Thyroid gland (tissue), 4 donors: Measurements from ENCODE around the gene TIGAR. TPM values are rescaled to one million over a fixed set of nuclear protein-coding genes. Genes with fewer than 3 reads are reported as not detected.

ENCODE experiments used
- DNase-seq, 2 donors: peaks; one replicate each; pipeline ENCODE4 v3.0.0-alpha.2; 2019
- H3K27ac ChIP-seq, 3 donors: fragments of 200-600 bp; sonication (generic); 1 replicate in 2 of 3; 2 replicates in 1 of 3; pipeline ENCODE4 v1.5.1; 2016 to 2019; ENCODE audit warnings: mild to moderate bottlenecking in 1 of 3, moderate library complexity in 1 of 3
- H3K27me3 ChIP-seq: fragments of 200-600 bp; sonication (generic); one replicate; pipeline ENCODE4 v1.5.1; 2019
- H3K36me3 ChIP-seq, 2 donors: fragments of 200-600 bp; sonication (generic); one replicate each; pipeline ENCODE4 v1.5.1; 2016 to 2019
- H3K4me1 ChIP-seq, 2 donors: fragments of 200-600 bp; sonication (generic); one replicate each; pipeline ENCODE4 v1.5.1; 2017 to 2019
- H3K4me3 ChIP-seq, 3 donors: fragments of 200-600 bp; sonication (generic); replicated peaks in 1 of 3; 1 replicate in 2 of 3; 2 replicates in 1 of 3; pipeline ENCODE4 v1.5.1; 2016; ENCODE audit warnings: mild to moderate bottlenecking in 1 of 3
- H3K9me3 ChIP-seq: fragments of 200-600 bp; sonication (generic); one replicate; pipeline ENCODE4 v1.5.1; 2017
- POLR2A ChIP-seq, 2 donors: fragments of 450-650 bp; IDR thresholded peaks; one replicate each; pipeline ENCODE4 v1.6.1; 2017; ENCODE audit warnings: antibody characterized with exemption in 2 of 2, mild to moderate bottlenecking in 2 of 2, moderate library complexity in 1 of 2
- WGBS, 2 donors: methylation state at CpG; one replicate each; pipeline ENCODE4 v1.1.5; 2017; 5-methylcytosine and 5-hydroxymethylcytosine counted together
- intact Hi-C: fragments of 100-400 bp; cut with DNase I; formaldehyde crosslinking; loops from one replicate; pipeline ENCODE4 v1.15.1; 2023
- total RNA-seq, 4 donors: library from RNA; depleted of rRNA; stranded (reverse); fragments of >200 nt; gene quantifications; one replicate each; pipeline ENCODE4 v1.2.3, GENCODE V29; 2016
- TF ChIP-seq, protein P1 (sequence below), 6 experiments: fragments of 200-600 bp in 3 of 6; fragments of 450-650 bp in 3 of 6; sonication (generic) in 3 of 6; IDR thresholded peaks; one replicate each; pipeline ENCODE4 v1.5.1; 2016 to 2019; ENCODE audit warnings: antibody characterized with exemption in 6 of 6, mild to moderate bottlenecking in 2 of 6, inconsistent platforms in 1 of 6, moderate library complexity in 1 of 6

TIGAR gene
- total RNA-seq, 4 donors from 2014 or later = 4.0 to 6.3 (median 5.4) TPM

DNA sequence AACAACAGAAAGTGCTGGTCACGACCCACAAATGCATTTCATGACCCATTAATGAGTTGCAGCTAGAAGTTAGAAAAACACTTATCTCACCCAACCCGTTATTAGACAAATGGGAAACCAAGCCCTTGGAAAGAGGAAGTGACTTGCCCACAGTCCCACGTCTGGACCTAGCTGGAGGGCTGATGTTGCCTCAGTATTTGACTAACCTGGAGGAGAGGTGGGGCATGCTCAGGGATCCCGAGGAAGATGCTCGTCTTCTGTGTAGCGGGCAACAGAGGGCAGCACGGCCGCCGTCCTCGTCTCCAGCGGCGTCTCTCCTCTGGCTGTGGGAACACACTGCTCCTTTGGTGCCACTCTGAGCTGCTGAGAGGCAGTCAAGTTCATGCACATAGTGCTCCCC, 34.8 kb upstream of the TIGAR start:
- peaks cover 0 to 5% of the 10 kb centered on the region in 2 donors for H3K4me1 ChIP-seq
- peaks cover 47 to 84% of the 10 kb centered on the region in 2 donors for H3K36me3 ChIP-seq
- H3K27me3 ChIP-seq = no peaks in the 10 kb centered on the region
- H3K9me3 ChIP-seq = no peaks in the 10 kb centered on the region
- intact Hi-C loops = no loop called here
- WGBS, 2 donors = 83 to 90% methylated on average over 12 of the region's 12 CpGs
- no peak for DNase-seq
- H3K27ac ChIP-seq = no peak overlapping the region
- H3K4me3 ChIP-seq = no peak overlapping the region
- TF ChIP-seq POLR2A (IDR thresholded peaks at IDR 0.05) = no peak
- TF ChIP-seq, protein P1, sequence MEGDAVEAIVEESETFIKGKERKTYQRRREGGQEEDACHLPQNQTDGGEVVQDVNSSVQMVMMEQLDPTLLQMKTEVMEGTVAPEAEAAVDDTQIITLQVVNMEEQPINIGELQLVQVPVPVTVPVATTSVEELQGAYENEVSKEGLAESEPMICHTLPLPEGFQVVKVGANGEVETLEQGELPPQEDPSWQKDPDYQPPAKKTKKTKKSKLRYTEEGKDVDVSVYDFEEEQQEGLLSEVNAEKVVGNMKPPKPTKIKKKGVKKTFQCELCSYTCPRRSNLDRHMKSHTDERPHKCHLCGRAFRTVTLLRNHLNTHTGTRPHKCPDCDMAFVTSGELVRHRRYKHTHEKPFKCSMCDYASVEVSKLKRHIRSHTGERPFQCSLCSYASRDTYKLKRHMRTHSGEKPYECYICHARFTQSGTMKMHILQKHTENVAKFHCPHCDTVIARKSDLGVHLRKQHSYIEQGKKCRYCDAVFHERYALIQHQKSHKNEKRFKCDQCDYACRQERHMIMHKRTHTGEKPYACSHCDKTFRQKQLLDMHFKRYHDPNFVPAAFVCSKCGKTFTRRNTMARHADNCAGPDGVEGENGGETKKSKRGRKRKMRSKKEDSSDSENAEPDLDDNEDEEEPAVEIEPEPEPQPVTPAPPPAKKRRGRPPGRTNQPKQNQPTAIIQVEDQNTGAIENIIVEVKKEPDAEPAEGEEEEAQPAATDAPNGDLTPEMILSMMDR (IDR thresholded peaks at IDR 0.05) = no peak

- DNase-seq = no peak
- 84 to 87% methylated on average over 13 to 14 of the region's 14 CpGs for WGBS, 2 donors
- no peak overlapping the region for H3K4me3 ChIP-seq
- intact Hi-C loops = no loop called here
- H3K9me3 ChIP-seq = no peaks in the 10 kb centered on the region
- peaks cover 51 to 80% of the 10 kb centered on the region in 2 donors for H3K36me3 ChIP-seq
- H3K27ac ChIP-seq = no peak overlapping the region
- TF ChIP-seq, protein P1 (IDR thresholded peaks at IDR 0.05) = no peak
- no peak for TF ChIP-seq POLR2A (IDR thresholded peaks at IDR 0.05)
- H3K27me3 ChIP-seq = no peaks in the 10 kb centered on the region
- H3K4me1 ChIP-seq = peaks cover 0 to 5% of the 10 kb centered on the region in 2 donors
Measured at GRCh38 chr12:4286771-4287317, 34.2 kb upstream of the TIGAR start.

DNA sequence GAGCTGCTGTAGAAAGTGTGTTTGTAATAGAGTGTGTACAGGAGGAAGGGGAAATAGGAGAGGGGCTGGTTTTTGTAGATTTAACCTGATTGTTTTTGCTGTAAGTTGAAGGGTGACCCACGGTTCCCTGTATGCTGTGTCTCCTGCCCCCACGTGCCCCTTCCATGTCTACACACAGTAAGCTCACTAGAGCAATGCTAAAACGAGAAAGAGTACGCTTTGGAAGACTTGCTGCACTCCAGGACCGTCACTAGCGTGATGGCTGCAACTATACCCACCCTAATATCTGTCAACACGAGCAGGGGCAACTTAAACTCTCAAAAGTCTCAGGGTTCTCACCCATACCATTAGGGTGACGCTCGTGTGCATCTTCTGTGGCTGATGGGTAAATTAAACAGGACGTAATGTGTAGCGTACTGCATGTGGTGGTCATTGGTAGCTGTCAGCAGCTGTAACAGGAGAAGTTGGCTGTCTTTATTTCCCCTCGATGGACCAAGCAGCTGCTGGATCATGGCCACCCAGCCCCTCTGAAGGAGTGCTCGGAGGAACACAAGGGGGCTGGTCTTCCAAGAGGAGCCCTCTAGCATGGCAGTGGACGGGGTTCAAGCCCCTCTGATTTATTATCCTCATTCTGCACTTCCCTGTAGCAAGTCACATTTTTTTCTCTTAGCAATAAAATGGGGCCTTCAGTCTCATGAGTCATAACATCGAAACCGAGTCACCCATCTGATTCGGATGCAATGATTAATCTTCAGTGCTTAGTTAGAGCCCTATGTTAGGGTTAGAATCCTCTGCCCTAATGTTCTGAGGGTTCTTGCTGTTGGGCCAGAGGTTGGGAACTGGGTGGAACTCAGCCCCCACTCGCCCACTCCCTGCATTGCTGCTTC, 33.4 kb upstream of the TIGAR start:
- intact Hi-C loops = no loop called here
- DNase-seq = no peak
- 82 to 83% methylated on average over 18 of the region's 18 CpGs for WGBS, 2 donors
- Histone ChIP-seq H3K36me3 (peaks cover 46 to 72% of the 10 kb centered on the region in 2 donors), H3K9me3 (no peaks in the 10 kb centered on the region), H3K27me3 (no peaks in the 10 kb centered on the region), H3K27ac (no peak overlapping the region), H3K4me3 (no peak overlapping the region), H3K4me1 (peaks cover 0 to 5% of the 10 kb centered on the region in 2 donors)
- TF ChIP-seq POLR2A (IDR thresholded peaks at IDR 0.05) = no peak
- TF ChIP-seq, protein P1 (IDR thresholded peaks at IDR 0.05) = no peak

DNA sequence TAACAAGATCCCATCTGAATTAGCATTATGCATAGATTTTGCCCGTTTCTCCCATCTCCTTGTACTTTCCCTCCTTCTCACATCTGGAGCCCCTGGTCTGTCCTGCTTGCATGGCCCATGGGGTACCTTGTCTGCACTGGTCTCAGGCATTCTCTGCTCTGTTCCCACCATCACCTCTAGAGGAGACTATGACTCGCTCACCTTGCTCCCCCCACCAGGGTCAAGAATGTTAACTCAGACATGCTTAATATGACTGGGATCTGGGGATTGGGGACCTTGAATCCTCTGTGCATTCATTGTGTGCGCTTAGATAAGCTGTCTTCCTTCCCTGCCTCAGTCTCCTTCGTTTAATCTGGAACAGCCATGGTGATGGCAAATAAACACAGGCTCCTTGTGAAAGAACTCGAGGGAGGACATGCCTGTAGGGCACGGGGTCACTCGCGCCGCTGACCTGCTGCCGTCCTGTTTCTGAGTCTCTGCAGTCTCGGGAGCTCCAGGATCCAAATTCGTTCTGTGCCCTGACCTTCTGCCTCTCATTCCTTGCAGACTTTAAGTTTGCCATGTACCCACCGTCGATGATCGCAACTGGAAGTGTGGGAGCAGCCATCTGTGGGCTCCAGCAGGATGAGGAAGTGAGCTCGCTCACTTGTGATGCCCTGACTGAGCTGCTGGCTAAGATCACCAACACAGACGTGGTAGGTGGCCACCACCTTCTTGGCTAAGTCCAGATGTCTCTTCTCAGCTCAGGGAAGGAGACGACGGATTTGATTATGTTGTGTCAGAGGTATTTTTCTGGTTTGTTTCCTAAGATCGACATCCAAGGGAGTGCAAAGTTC, 32.5 kb upstream of the TIGAR start:
- H3K36me3 ChIP-seq = peaks cover 45 to 65% of the 10 kb centered on the region in 2 donors
- H3K4me3 ChIP-seq = no peak overlapping the region
- no peaks in the 10 kb centered on the region for H3K27me3 ChIP-seq
- intact Hi-C loops = no loop called here
- no peak for DNase-seq
- H3K9me3 ChIP-seq = no peaks in the 10 kb centered on the region
- H3K27ac ChIP-seq = no peak overlapping the region
- TF ChIP-seq, protein P1 (IDR thresholded peaks at IDR 0.05) = no peak
- TF ChIP-seq POLR2A (IDR thresholded peaks at IDR 0.05) = no peak
- H3K4me1 ChIP-seq = peaks cover 0 to 5% of the 10 kb centered on the region in 2 donors
- WGBS, 2 donors = 82 to 84% methylated on average over 20 of the region's 20 CpGs
